Endothelial cell of umbilical vein (primary cell): ENCODE data around the gene IL16. TPM values are rescaled to one million over a fixed set of nuclear protein-coding genes. Genes with fewer than 3 reads are reported as not detected.

Source experiments
- BruUV-seq: library from RNA; stranded (reverse); fragments of 400-500 nt; replicated peaks from 2 replicates; lab custom pipeline; 2021; lab: Mats Ljungman, UMichigan
- CTCF ChIA-PET: fragments of 300-600, 350-600 bp; sonication (Branson Sonifier 250); formaldehyde crosslinking; loops from one replicate; lab custom pipeline; 2021; ENCODE audit warnings: antibody characterized with exemption, inconsistent platforms; lab: Charles Lee
- POLR2A ChIA-PET: fragments of 300-600, 350-600 bp; sonication (Branson Sonifier 250); formaldehyde crosslinking; loops from one replicate; lab custom pipeline; 2021; ENCODE audit warnings: antibody characterized with exemption, inconsistent platforms; lab: Charles Lee
- DNase-seq: peaks from one replicate; pipeline ENCODE4 v3.0.0-alpha.2; 2011; ENCODE audit warnings: low read depth, low spot score
- FAIRE-seq: peaks from 2 replicates; lab custom pipeline; 2011; peaks lifted over from hg19 to GRCh38; lab: Jason Lieb, UNC
- H2AFZ ChIP-seq: 2 replicates; pipeline ENCODE4 v1.6.0; 2012; ENCODE audit warnings: low read depth, low read length, control low read depth, inconsistent platforms
- H3K27ac ChIP-seq: 2 replicates; pipeline ENCODE4 v1.5.1; 2011; ENCODE audit warnings: low read depth, mild to moderate bottlenecking, control low read depth, low read length, moderate library complexity; ENCODE audit not compliant: insufficient read depth
- H3K27me3 ChIP-seq, 2 experiments: 2 replicates each; pipeline versions ENCODE4 v1.6.0 to v1.6.1; 2011; ENCODE audit warnings: low read length in 2 of 2, mixed read lengths in 1 of 2; ENCODE audit not compliant: control insufficient read depth in 2 of 2, insufficient read depth in 2 of 2
- H3K36me3 ChIP-seq, 2 experiments: 2 replicates in 1 of 2; 3 replicates in 1 of 2; pipeline ENCODE4 v1.5.1; 2011; ENCODE audit warnings: low read length in 2 of 2, mild to moderate bottlenecking in 1 of 2, moderate library complexity in 1 of 2; ENCODE audit not compliant: control insufficient read depth in 2 of 2, insufficient read depth in 2 of 2; ENCODE audit errors: extremely low read depth in 1 of 2
- H3K4me1 ChIP-seq: 3 replicates; pipeline ENCODE4 v1.5.1; 2011; ENCODE audit warnings: mild to moderate bottlenecking, low read length; ENCODE audit not compliant: control insufficient read depth, insufficient read depth; ENCODE audit errors: extremely low read depth
- H3K4me2 ChIP-seq: 2 replicates; pipeline ENCODE4 v1.6.1; 2011; ENCODE audit warnings: low read length, control low read depth, mixed read lengths; ENCODE audit not compliant: insufficient read depth
- H3K4me3 ChIP-seq, 3 experiments: fragments of 200-600 bp in 1 of 3; sonication (generic), shearing (Covaris generic) in 1 of 3; replicated peaks in 1 of 3; 2 replicates each; pipeline ENCODE4 v1.5.1; 2011 to 2016; ENCODE audit warnings: control low read depth in 3 of 3, low read length in 3 of 3, mild to moderate bottlenecking in 2 of 3, inconsistent platforms in 1 of 3, low read depth in 1 of 3, moderate library complexity in 1 of 3; ENCODE audit not compliant: insufficient read depth in 1 of 3
- H3K79me2 ChIP-seq: 2 replicates; pipeline ENCODE4 v1.6.0; 2012; ENCODE audit warnings: low read length, inconsistent platforms; ENCODE audit not compliant: control insufficient read depth, insufficient read depth
- H3K9ac ChIP-seq: replicated peaks from 2 replicates; pipeline ENCODE3; 2011; ENCODE audit warnings: low read length, control low read depth; ENCODE audit not compliant: insufficient read depth; ENCODE audit errors: extremely low read depth
- H3K9me1 ChIP-seq: replicated peaks from 3 replicates; pipeline ENCODE4 v1.6.0; 2011; ENCODE audit warnings: mild to moderate bottlenecking, low read length; ENCODE audit not compliant: control insufficient read depth, insufficient read depth; ENCODE audit errors: extremely low read depth
- H3K9me3 ChIP-seq: replicated peaks from 2 replicates; pipeline ENCODE4 v1.5.1; 2012; ENCODE audit warnings: low read length, inconsistent platforms; ENCODE audit not compliant: control insufficient read depth, insufficient read depth
- H4K20me1 ChIP-seq: replicated peaks from 2 replicates; pipeline ENCODE3; 2011; ENCODE audit warnings: mild to moderate bottlenecking, low read length; ENCODE audit not compliant: control insufficient read depth, insufficient read depth; ENCODE audit errors: extremely low read depth
- EZH2 ChIP-seq: IDR thresholded peaks from 2 replicates; pipeline ENCODE4 v1.6.1; 2012; ENCODE audit warnings: borderline replicate concordance, low read depth, mild to moderate bottlenecking, moderate library complexity, low read length, inconsistent platforms; ENCODE audit not compliant: severe bottlenecking
- FOS ChIP-seq: IDR thresholded peaks from 2 replicates; pipeline ENCODE4 v1.6.1; 2011; ENCODE audit warnings: mild to moderate bottlenecking, low read length, moderate library complexity, borderline replicate concordance; ENCODE audit not compliant: insufficient read depth
- GATA2 ChIP-seq: IDR thresholded peaks from 2 replicates; pipeline ENCODE4 v1.7.0; 2011; ENCODE audit warnings: low read depth, mild to moderate bottlenecking, moderate library complexity, mixed read lengths, low read length; ENCODE audit not compliant: insufficient read length, insufficient read depth
- JUN ChIP-seq: IDR thresholded peaks from 2 replicates; pipeline ENCODE4 v1.6.1; 2011; ENCODE audit warnings: borderline replicate concordance, low read depth; ENCODE audit not compliant: insufficient read length, insufficient read depth
- MYC ChIP-seq: IDR thresholded peaks from one replicate; pipeline ENCODE4 v1.6.1; 2011; ENCODE audit warnings: mild to moderate bottlenecking, low read depth, low read length
- POLR2A ChIP-seq: IDR thresholded peaks from 2 replicates; pipeline ENCODE4 v1.6.1; 2012; ENCODE audit warnings: low read depth, mild to moderate bottlenecking, control low read depth, low read length
- POLR2AphosphoS5 ChIP-seq: IDR thresholded peaks from 2 replicates; pipeline ENCODE4 v1.6.1; 2012; ENCODE audit warnings: low read depth, mild to moderate bottlenecking, control low read depth, low read length, moderate library complexity; ENCODE audit not compliant: insufficient read depth
- dilution Hi-C: fragments of 300-500 bp; cut with MboI; formaldehyde crosslinking; loops from one replicate; pipeline ENCODE4 v1.15.0; 2019; ENCODE audit warnings: low sequenced_read_pairs; ENCODE audit not compliant: extremely low pct_ligation_motif_present
- intact Hi-C: fragments of 100-400 bp; cut with micrococcal nuclease; formaldehyde crosslinking; loops from one replicate; pipeline ENCODE4 v1.10.0; 2022
- polyA plus RNA-seq, 4 experiments: library from polyadenylated mRNA; depleted of rRNA in 3 of 4; stranded (reverse) in 3 of 4; unstranded in 1 of 4; fragments of >200 nt; gene quantifications; 2 replicates each; pipeline versions ENCODE4 v1.2.1 to v1.2.3, GENCODE V29; 2011 to 2012; ENCODE audit warnings: missing spikeins in 1 of 4
- total RNA-seq: library from RNA; stranded (reverse); gene quantifications from 2 replicates; pipeline ENCODE4 v1.2.3, GENCODE V29; 2021
- TF ChIP-seq, protein P1 (sequence below), 2 donors: IDR thresholded peaks; 1 replicate in 1 of 2; 2 replicates in 1 of 2; pipeline ENCODE4 v1.5.1; 2011; ENCODE audit warnings: low read length in 2 of 2, mild to moderate bottlenecking in 2 of 2, moderate library complexity in 2 of 2, control low read depth in 1 of 2, inconsistent platforms in 1 of 2, low read depth in 1 of 2; ENCODE audit not compliant: insufficient read depth in 1 of 2; ENCODE audit errors: extremely low read depth in 1 of 2
- TF ChIP-seq, protein P2 (sequence below): IDR thresholded peaks from 2 replicates; pipeline ENCODE4 v1.6.1; 2011; ENCODE audit not compliant: insufficient read depth, insufficient read length

Gene IL16
- total and polyA plus RNA-seq, 2 donors (not counting 3 experiments of a cell fraction or from before 2014, with no cell fraction given) = 0.29 to 2.1 TPM

DNA sequence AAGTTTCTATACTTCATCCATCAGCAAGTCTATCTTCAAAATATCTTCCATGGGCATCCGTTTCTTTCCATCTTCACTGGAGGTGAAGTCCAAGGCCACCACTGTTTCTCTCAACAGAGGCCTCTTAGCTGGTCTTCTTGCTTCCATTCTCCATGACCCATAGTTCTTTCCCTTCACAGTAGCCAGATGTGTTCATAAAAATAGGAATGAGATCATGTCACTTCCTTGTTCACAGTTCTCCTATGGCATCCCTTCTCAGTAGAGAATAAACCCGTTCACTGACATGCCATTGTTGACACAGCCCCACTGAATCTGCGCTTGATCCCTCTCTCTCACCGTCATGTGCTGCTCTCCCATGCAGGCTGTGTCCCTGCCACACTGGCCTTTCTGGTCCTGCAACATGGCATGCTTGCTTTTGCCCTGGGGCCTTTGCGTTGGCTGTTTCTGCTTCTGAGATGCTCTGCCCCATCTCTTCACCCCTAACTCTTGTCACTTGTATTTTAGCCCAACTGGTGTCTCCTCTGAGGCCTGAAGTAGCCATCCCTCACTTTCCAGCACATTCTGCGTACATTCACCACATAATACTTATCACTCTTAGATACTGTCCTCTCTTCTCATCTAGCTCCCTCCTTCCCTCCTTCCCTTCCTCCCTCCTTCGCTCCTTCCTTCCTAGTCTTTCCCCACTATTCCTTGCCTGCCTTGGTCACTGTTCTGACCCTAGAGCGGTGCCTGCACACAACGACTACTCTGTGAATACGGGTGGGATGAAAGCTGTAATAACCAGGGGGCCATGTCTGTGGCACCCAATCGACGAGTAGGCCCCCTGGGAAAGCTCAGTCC is 85.3 kb downstream of the IL16 start:
- Histone ChIP-seq H3K9me1 (no peaks in the 10 kb centered on the region), H3K4me1 (no peaks in the 10 kb centered on the region), H3K9me3 (no peaks in the 10 kb centered on the region), H3K79me2 (no peaks in the 10 kb centered on the region), H3K4me3 (no peak overlapping the region), H3K9ac (no peak overlapping the region), H2AFZ (no peak overlapping the region), H3K36me3 (no peaks in the 10 kb centered on the region), H4K20me1 (no peaks in the 10 kb centered on the region), H3K27me3 (peaks cover 0 to 6% of the 10 kb centered on the region in 2 experiments), H3K4me2 (no peak overlapping the region), H3K27ac (no peak overlapping the region)
- ChIA-PET CTCF (interaction anchor here (0.8 kb wide), 1 partner anchor 9 kb away, joined by 3 read pairs; no protein-coding TSS in a partner anchor), POLR2A (no interaction called here)
- intact Hi-C loops = no loop called here
- dilution Hi-C loops = no loop called here
- no TSS peak for BruUV-seq
- DNase-seq (no peak), FAIRE-seq (no peak)
- no peak for TF ChIP-seq MYC
- TF ChIP-seq POLR2AphosphoS5 = no peak
- no peak for TF ChIP-seq GATA2
- no peak for TF ChIP-seq EZH2
- TF ChIP-seq, protein P1, sequence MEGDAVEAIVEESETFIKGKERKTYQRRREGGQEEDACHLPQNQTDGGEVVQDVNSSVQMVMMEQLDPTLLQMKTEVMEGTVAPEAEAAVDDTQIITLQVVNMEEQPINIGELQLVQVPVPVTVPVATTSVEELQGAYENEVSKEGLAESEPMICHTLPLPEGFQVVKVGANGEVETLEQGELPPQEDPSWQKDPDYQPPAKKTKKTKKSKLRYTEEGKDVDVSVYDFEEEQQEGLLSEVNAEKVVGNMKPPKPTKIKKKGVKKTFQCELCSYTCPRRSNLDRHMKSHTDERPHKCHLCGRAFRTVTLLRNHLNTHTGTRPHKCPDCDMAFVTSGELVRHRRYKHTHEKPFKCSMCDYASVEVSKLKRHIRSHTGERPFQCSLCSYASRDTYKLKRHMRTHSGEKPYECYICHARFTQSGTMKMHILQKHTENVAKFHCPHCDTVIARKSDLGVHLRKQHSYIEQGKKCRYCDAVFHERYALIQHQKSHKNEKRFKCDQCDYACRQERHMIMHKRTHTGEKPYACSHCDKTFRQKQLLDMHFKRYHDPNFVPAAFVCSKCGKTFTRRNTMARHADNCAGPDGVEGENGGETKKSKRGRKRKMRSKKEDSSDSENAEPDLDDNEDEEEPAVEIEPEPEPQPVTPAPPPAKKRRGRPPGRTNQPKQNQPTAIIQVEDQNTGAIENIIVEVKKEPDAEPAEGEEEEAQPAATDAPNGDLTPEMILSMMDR (IDR thresholded peaks at IDR 0.05; ENCODE audit: extremely low read depth in 1 of 2, insufficient read depth in 1 of 2, low read depth in 1 of 2, low read length in 2 of 2) = no peak
- no peak for TF ChIP-seq JUN
- no peak for TF ChIP-seq POLR2A
- TF ChIP-seq, protein P2, sequence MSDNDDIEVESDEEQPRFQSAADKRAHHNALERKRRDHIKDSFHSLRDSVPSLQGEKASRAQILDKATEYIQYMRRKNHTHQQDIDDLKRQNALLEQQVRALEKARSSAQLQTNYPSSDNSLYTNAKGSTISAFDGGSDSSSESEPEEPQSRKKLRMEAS = no peak
- no peak for TF ChIP-seq FOS
